GM19328 (cell line): Measurements from ENCODE around the gene NDST1.

ENCODE experiments used
- ATAC-seq: cut with Tn5 transposase; IDR thresholded peaks from one replicate; pipeline ENCODE4 v1.9.1; 2021; ENCODE audit warnings: mild to moderate bottlenecking, moderate library complexity; ENCODE audit not compliant: unreplicated experiment

The NDST1 gene

GRCh38 chr5:150561571-150562275 lies 53.8 kb downstream of the NDST1 start:
- ATAC-seq: no peak

- no peak for ATAC-seq
Observed at GRCh38 chr5:150562832-150563231, 54.9 kb downstream of the NDST1 start.

GRCh38 chr5:150565868-150566267 lies 57.9 kb downstream of the NDST1 start:
- ATAC-seq: no peak

GRCh38 chr5:150567031-150567717 lies 59.2 kb downstream of the NDST1 start:
- no peak for ATAC-seq

GRCh38 chr5:150568663-150569062 lies 60.7 kb downstream of the NDST1 start:
- ATAC-seq: no peak

- no peak for ATAC-seq
Observed at GRCh38 chr5:150570333-150570732, 62.4 kb downstream of the NDST1 start.

GRCh38 chr5:150571836-150572235 lies 63.9 kb downstream of the NDST1 start:
- ATAC-seq: no peak

- ATAC-seq: no peak
Observed at GRCh38 chr5:150573216-150573615, 65.3 kb downstream of the NDST1 start.

- no peak for ATAC-seq
Observed at GRCh38 chr5:150573867-150574817, 66.2 kb downstream of the NDST1 start.

- ATAC-seq: no peak
Observed at GRCh38 chr5:150574818-150575547, 67.1 kb downstream of the NDST1 start.

- ATAC-seq: no peak
Observed at GRCh38 chr5:150575745-150576448, 68.0 kb downstream of the NDST1 start.

GRCh38 chr5:150576449-150576949 lies 68.6 kb downstream of the NDST1 start:
- ATAC-seq: no peak

- ATAC-seq: no peak
Observed at GRCh38 chr5:150577378-150578139, 69.6 kb downstream of the NDST1 start.

- ATAC-seq: no peak
Observed at GRCh38 chr5:150578781-150579461, 71.0 kb downstream of the NDST1 start.

- no peak for ATAC-seq
Observed at GRCh38 chr5:150579462-150580400, 71.8 kb downstream of the NDST1 start.

- no peak for ATAC-seq
Observed at GRCh38 chr5:150580917-150581316, 73.0 kb downstream of the NDST1 start.

- ATAC-seq: no peak
Observed at GRCh38 chr5:150582241-150583109, 74.5 kb downstream of the NDST1 start.
